Tibial nerve (tissue), 4 donors: ENCODE results near the gene WDR27. TPM values are rescaled to one million over a fixed set of nuclear protein-coding genes. Genes with fewer than 3 reads are reported as not detected.

Source experiments
- DNase-seq, 2 donors: peaks; one replicate each; pipeline ENCODE4 v3.0.0-alpha.2; 2019; ENCODE audit warnings: low spot score in 2 of 2
- H3K27ac ChIP-seq, 4 donors: fragments of 200-600 bp; sonication (generic) in 3 of 4; one replicate each; pipeline ENCODE4 v1.5.1; 2017 to 2019; ENCODE audit warnings: mild to moderate bottlenecking in 1 of 4
- H3K27me3 ChIP-seq, 2 donors: fragments of 200-600 bp; sonication (generic) in 1 of 2; one replicate each; pipeline versions ENCODE4 v1.5.1 to v1.6.0; 2017 to 2019
- H3K36me3 ChIP-seq, 3 donors: fragments of 200-600 bp; sonication (generic); one replicate each; pipeline ENCODE4 v1.5.1; 2018 to 2019
- H3K4me1 ChIP-seq, 4 donors: fragments of 200-600 bp; sonication (generic) in 3 of 4; one replicate each; pipeline ENCODE4 v1.5.1; 2017 to 2019
- H3K4me3 ChIP-seq, 4 donors: fragments of 200-600 bp; sonication (generic) in 3 of 4; one replicate each; pipeline ENCODE4 v1.5.1; 2017 to 2019; ENCODE audit warnings: mild to moderate bottlenecking in 1 of 4, moderate library complexity in 1 of 4
- H3K9me3 ChIP-seq, 4 donors: fragments of 200-600 bp; sonication (generic) in 3 of 4; one replicate each; pipeline ENCODE4 v1.5.1; 2017 to 2019
- EP300 ChIP-seq, 2 donors: sonication (generic); formaldehyde crosslinking; IDR thresholded peaks; one replicate each; pipeline ENCODE4 v1.6.1; 2017; ENCODE audit warnings: antibody characterized with exemption in 2 of 2, mild to moderate bottlenecking in 1 of 2
- POLR2A ChIP-seq, 2 donors: fragments of 450-650 bp; IDR thresholded peaks; one replicate each; pipeline ENCODE4 v1.6.1; 2017; ENCODE audit warnings: antibody characterized with exemption in 2 of 2, mild to moderate bottlenecking in 2 of 2, moderate library complexity in 2 of 2
- WGBS, 2 donors: methylation state at CpG; one replicate each; pipeline ENCODE4 v1.1.5; 2018; 5-methylcytosine and 5-hydroxymethylcytosine counted together
- total RNA-seq, 4 donors: library from RNA; depleted of rRNA; stranded (reverse); fragments of >200 nt; gene quantifications; one replicate each; pipeline ENCODE4 v1.1.0, GENCODE V29; 2016
- TF ChIP-seq, protein P1 (sequence below), 5 experiments: fragments of 200-600 bp in 3 of 5; fragments of 450-650 bp in 2 of 5; sonication (generic) in 3 of 5; IDR thresholded peaks; one replicate each; pipeline ENCODE4 v1.5.1; 2016 to 2019; ENCODE audit warnings: antibody characterized with exemption in 5 of 5, mild to moderate bottlenecking in 3 of 5, moderate library complexity in 2 of 5

The WDR27 gene
- total RNA-seq, 4 donors from 2014 or later, result 33.9 to 57.5 (median 52.5) TPM

DNA sequence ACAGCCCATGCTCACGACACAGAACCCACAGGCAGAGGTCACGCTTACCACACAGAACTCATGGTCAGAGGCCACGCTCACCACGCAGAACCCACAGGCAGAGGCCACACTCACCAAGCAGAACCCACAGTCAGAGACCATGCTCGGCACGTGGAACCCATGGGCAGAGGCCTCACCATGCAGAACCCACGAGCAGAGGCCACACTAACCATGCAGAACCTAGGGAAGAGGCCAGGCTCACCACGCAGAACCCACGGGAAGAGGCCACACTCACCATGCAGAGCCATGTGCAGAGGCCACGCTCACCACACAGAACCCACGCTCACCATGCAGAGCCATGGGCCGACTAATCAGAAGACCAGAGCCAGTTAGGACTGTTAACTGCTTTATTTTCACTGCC, 245.0 kb downstream of the WDR27 start:
- 96 to 97% methylated on average over 12 of the region's 12 CpGs for WGBS, 2 donors
- H3K27ac ChIP-seq, result no peak overlapping the region
- H3K9me3 ChIP-seq, result peaks cover 0 to 17% (median 4%) of the 10 kb centered on the region in 4 donors
- no peak overlapping the region for H3K4me3 ChIP-seq
- H3K36me3 ChIP-seq, result peaks cover 0 to 9% (median 0%) of the 10 kb centered on the region in 3 donors
- no peak for DNase-seq
- H3K4me1 ChIP-seq, result peaks cover 0 to 7% (median 0%) of the 10 kb centered on the region in 4 donors
- no peak for TF ChIP-seq POLR2A (IDR thresholded peaks at IDR 0.05)
- TF ChIP-seq EP300 (IDR thresholded peaks at IDR 0.05), result no peak
- TF ChIP-seq, protein P1, sequence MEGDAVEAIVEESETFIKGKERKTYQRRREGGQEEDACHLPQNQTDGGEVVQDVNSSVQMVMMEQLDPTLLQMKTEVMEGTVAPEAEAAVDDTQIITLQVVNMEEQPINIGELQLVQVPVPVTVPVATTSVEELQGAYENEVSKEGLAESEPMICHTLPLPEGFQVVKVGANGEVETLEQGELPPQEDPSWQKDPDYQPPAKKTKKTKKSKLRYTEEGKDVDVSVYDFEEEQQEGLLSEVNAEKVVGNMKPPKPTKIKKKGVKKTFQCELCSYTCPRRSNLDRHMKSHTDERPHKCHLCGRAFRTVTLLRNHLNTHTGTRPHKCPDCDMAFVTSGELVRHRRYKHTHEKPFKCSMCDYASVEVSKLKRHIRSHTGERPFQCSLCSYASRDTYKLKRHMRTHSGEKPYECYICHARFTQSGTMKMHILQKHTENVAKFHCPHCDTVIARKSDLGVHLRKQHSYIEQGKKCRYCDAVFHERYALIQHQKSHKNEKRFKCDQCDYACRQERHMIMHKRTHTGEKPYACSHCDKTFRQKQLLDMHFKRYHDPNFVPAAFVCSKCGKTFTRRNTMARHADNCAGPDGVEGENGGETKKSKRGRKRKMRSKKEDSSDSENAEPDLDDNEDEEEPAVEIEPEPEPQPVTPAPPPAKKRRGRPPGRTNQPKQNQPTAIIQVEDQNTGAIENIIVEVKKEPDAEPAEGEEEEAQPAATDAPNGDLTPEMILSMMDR (IDR thresholded peaks at IDR 0.05), result no peak
- H3K27me3 ChIP-seq, result no peaks in the 10 kb centered on the region

DNA sequence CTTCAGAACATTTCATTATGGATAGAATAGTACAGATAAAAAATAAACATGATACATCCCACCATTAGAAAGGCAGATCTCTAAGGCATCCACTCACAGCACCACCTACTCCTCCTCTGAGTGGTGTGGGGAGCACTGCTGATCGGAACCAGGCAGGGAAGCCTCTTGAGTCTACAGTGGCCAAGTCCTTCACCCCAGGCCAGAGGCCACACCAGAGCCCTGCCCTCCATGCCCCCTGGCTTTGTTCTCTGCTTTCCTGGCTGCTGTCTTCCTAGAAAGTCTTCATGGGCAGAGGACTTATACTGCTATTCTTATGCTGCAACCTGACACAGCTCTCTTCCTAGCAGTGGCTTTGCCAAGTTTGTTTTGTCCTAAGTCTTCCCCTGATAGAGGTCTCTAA, 246.4 kb downstream of the WDR27 start:
- Histone ChIP-seq H3K27ac (no peak overlapping the region), H3K36me3 (peaks cover 0 to 9% (median 0%) of the 10 kb centered on the region in 3 donors), H3K4me1 (peaks cover 0 to 10% (median 0%) of the 10 kb centered on the region in 4 donors), H3K4me3 (no peak overlapping the region), H3K9me3 (peaks cover 0 to 14% (median 4%) of the 10 kb centered on the region in 4 donors), H3K27me3 (no peaks in the 10 kb centered on the region)
- TF ChIP-seq EP300 (IDR thresholded peaks at IDR 0.05) (no peak), POLR2A (IDR thresholded peaks at IDR 0.05) (no peak)
- TF ChIP-seq, protein P1 (IDR thresholded peaks at IDR 0.05), result no peak
- WGBS, 2 donors, result 77 to 96% methylated on average over 1 of the region's 1 CpG
- DNase-seq, result no peak

DNA sequence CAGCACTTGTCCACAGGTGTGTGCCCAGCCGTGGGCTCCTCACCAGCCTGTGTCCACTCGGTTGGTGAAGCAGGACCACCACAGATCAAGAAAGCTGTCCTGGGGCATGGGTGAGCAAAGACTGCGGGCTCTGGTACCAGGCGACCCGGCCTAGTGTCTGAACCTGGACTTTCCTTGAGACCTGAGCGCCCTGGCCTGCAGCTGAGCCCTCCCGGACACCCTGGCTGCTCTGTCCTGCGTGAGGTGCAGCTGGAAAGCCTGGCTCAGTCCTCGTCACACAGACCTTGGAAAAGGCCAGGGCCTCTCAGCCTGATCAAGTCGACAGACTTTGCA, 247.0 kb downstream of the WDR27 start:
- TF ChIP-seq EP300 (IDR thresholded peaks at IDR 0.05) (no peak), POLR2A (IDR thresholded peaks at IDR 0.05) (no peak)
- TF ChIP-seq, protein P1 (IDR thresholded peaks at IDR 0.05), result no peak
- peaks cover 0 to 7% (median 4%) of the 10 kb centered on the region in 4 donors for H3K9me3 ChIP-seq
- H3K36me3 ChIP-seq, result peaks cover 0 to 9% (median 0%) of the 10 kb centered on the region in 3 donors
- peak overlapping the region in 1 of 4 donors; percentile 8 for H3K27ac ChIP-seq
- no peaks in the 10 kb centered on the region for H3K27me3 ChIP-seq
- H3K4me3 ChIP-seq, result no peak overlapping the region
- peaks cover 0 to 16% (median 1%) of the 10 kb centered on the region in 4 donors for H3K4me1 ChIP-seq
- 88 to 99% methylated on average over 5 to 9 of the region's 10 CpGs for WGBS, 2 donors
- no peak for DNase-seq

DNA sequence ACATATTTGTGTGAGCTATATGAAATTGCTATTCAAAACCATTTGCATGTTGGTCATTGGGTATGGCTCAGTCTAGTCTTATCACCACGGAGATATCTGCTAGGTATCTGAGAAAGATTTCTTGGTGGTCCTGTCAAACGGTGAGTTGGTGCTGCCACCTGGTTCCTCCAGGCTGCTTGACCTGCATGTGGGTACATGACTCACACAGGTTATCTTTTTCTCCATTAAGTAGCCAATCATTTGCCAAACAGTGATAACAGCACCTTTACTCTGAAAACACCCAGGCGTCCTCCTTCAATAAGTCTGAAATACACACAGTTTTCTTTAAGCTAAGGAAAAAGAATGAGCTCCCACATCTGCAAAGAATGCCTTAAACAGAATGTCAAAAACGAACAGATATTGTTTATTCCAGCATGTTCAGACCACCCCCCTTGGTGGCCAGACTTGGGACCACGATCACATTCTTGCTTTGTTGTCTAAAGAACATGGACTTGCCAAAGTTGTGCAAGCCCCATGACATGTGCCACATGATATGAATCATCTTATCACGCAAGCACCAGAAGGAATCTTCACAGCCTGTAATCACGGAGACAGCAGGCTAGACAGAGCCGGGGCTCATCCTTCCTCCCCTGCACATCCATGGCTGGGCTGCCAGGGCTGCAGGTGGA, 247.5 kb downstream of the WDR27 start:
- Histone ChIP-seq H3K4me1 (peaks cover 0 to 21% (median 4%) of the 10 kb centered on the region in 4 donors), H3K4me3 (no peak overlapping the region), H3K27ac (peak overlapping the region in 1 of 4 donors; percentile 53), H3K36me3 (peaks cover 0 to 9% (median 0%) of the 10 kb centered on the region in 3 donors), H3K9me3 (peaks cover 0 to 2% (median 1%) of the 10 kb centered on the region in 4 donors), H3K27me3 (no peaks in the 10 kb centered on the region)
- DNase-seq, result peak in 1 of 2 donors; percentile 62
- 60 to 61% methylated on average over 8 of the region's 8 CpGs for WGBS, 2 donors
- TF ChIP-seq EP300 (IDR thresholded peaks at IDR 0.05) (peak in 1 of 2 donors; percentile 74), POLR2A (IDR thresholded peaks at IDR 0.05) (no peak)
- TF ChIP-seq, protein P1 (IDR thresholded peaks at IDR 0.05), result no peak

DNA sequence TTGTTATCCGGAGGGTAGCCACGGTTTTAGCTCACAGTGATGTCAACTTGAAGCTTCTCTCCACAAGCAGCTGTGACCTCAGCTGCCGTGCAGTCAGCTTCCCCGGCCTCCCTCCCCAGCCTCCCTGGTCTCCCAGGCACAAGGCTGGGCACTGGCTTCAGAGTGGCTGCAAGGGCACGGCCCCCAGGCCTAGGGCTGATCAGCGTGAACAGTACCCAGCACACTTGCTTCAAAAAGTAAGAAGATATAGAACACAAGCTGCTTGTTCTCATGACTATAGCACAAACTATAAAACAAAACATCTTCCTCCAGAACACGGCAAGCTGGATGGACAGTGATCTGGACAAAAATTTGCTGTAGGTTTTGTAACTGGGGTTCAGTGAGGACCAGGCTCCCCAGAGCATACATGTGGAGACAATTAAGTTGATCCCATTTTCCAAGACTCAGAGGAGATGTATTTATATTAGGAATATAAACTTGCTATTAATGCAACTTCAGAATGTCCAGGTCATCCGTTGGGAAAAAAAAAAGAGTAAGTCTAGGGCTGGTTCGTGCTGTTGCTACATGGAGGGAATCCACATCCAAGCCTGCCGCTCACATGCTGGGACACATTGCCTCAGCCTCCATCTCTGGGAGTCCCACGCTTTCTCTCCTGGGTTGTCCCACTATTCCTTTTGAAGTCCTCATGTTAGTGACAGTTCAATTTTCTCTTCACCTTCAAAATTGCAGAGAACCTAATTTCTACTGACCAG, 248.8 kb downstream of the WDR27 start:
- no peak for TF ChIP-seq POLR2A (IDR thresholded peaks at IDR 0.05)
- TF ChIP-seq, protein P1 (IDR thresholded peaks at IDR 0.05), result no peak
- no peak for TF ChIP-seq EP300 (IDR thresholded peaks at IDR 0.05)
- Histone ChIP-seq H3K9me3 (no peaks in the 10 kb centered on the region), H3K4me3 (peak overlapping the region in 3 of 4 donors; percentile 37 to 50 (median 38)), H3K27ac (peak overlapping the region; percentile 72 to 92 (median 78)), H3K27me3 (no peaks in the 10 kb centered on the region), H3K36me3 (peaks cover 0 to 9% (median 0%) of the 10 kb centered on the region in 3 donors), H3K4me1 (peaks cover 0 to 31% (median 4%) of the 10 kb centered on the region in 4 donors)
- DNase-seq, result no peak
- 58 to 59% methylated on average over 11 of the region's 11 CpGs for WGBS, 2 donors
